IPS-20b (cell line): ENCODE measurements around the gene CGN.
A peak's percentile ranks its signal among the peaks of the same experiment; 100 is the strongest.

ENCODE experiments used
- H3K27ac ChIP-seq: one replicate; pipeline ENCODE4 v1.5.1; 2013; ENCODE audit warnings: low read length
- H3K27me3 ChIP-seq: 2 replicates; pipeline ENCODE4 v1.6.1; 2013; ENCODE audit warnings: mild to moderate bottlenecking, low read length, inconsistent platforms; ENCODE audit not compliant: insufficient read depth
- H3K36me3 ChIP-seq: 2 replicates; pipeline ENCODE4 v1.6.1; 2013; ENCODE audit warnings: low read depth, mild to moderate bottlenecking, inconsistent platforms, low read length, moderate library complexity; ENCODE audit not compliant: insufficient read depth
- H3K4me1 ChIP-seq: 2 replicates; pipeline ENCODE4 v1.6.1; 2013; ENCODE audit warnings: mild to moderate bottlenecking, control low read depth, inconsistent platforms, low read length, moderate library complexity; ENCODE audit not compliant: insufficient read depth
- H3K4me3 ChIP-seq: 2 replicates; pipeline ENCODE4 v1.5.1; 2013; ENCODE audit warnings: mild to moderate bottlenecking, low read length, inconsistent platforms
- H3K9ac ChIP-seq: 2 replicates; pipeline ENCODE4 v1.6.1; 2013; ENCODE audit warnings: low read depth, mild to moderate bottlenecking, inconsistent platforms, low read length, moderate library complexity
- H3K9me3 ChIP-seq: 2 replicates; pipeline ENCODE4 v1.6.1; 2013; ENCODE audit warnings: mild to moderate bottlenecking, low read depth, low read length, inconsistent platforms; ENCODE audit not compliant: insufficient read depth

Gene CGN

DNA sequence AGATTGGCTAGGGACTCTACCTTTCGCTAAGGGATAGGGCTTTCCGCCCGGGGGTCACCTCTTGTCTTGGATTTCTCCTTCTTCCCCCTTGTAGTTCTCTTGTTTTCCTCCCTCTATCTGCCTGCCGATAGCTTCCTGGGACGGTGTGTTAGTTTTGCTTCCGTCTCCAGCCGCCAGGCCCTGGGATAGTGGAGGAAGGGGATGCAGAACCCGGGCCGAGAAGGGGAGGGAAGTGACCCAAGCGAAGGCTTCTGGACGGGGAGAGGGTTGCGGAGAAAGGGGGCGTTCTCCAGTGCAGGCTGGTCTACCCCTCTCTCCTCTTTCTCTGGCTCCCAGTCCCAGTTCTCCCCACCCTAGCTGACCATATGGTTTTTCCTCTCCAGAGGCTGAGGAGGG is 29.8 kb downstream of the CGN start:
- no peaks in the 10 kb centered on the region for H3K9me3 ChIP-seq
- peaks cover 16% of the 10 kb centered on the region; the same call in 1 of the 2 replicates for H3K4me1 ChIP-seq
- H3K4me3 ChIP-seq: peak overlapping the region; percentile 99
- H3K27me3 ChIP-seq: peaks cover 7% of the 10 kb centered on the region; the same call in 1 of the 2 replicates
- H3K36me3 ChIP-seq: peaks cover 23% of the 10 kb centered on the region
- H3K9ac ChIP-seq: peak overlapping the region; percentile 89; the same call in 1 of the 2 replicates
- H3K27ac ChIP-seq: no peak overlapping the region

GRCh38 chr1:151541752-151542151 is 30.6 kb downstream of the CGN start:
- Histone ChIP-seq H3K36me3 (peaks cover 16% of the 10 kb centered on the region), H3K27me3 (peaks cover 7% of the 10 kb centered on the region; the same call in 1 of the 2 replicates), H3K27ac (no peak overlapping the region), H3K4me1 (peaks cover 17% of the 10 kb centered on the region; the same call in 1 of the 2 replicates), H3K9ac (no peak overlapping the region; the same call in 1 of the 2 replicates), H3K4me3 (peak overlapping the region; percentile 99), H3K9me3 (no peaks in the 10 kb centered on the region)

- Histone ChIP-seq H3K9ac (no peak overlapping the region), H3K27me3 (peaks cover 7% of the 10 kb centered on the region; the same call in 1 of the 2 replicates), H3K4me1 (peaks cover 26% of the 10 kb centered on the region), H3K36me3 (peaks cover 6% of the 10 kb centered on the region; the same call in 1 of the 2 replicates), H3K9me3 (no peaks in the 10 kb centered on the region), H3K27ac (no peak overlapping the region), H3K4me3 (no peak overlapping the region)
These were observed 31.5 kb downstream of the CGN start for GRCh38 chr1:151542710-151543129.

DNA sequence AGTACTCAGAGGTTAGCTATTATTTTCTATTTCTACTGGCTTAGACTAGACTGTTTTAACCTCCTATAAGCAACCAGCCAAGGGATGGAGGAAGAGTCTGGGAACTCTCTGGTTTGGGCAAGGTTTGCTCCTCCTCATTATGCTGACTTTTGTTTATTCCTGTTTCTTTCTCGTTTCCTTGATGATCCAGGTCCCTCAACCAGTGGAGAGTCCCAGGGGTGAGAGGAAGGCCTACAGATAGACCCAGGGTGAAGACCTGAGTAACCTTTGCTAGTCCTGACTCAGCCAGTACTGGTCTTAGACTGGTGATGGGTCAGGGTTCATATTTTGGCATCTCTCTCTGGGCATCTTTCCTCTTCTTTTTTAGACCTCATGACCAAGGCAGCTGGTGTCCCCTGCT is 34.4 kb downstream of the CGN start:
- peaks cover 7% of the 10 kb centered on the region; the same call in 1 of the 2 replicates for H3K27me3 ChIP-seq
- no peaks in the 10 kb centered on the region for H3K36me3 ChIP-seq
- no peak overlapping the region for H3K9ac ChIP-seq
- peaks cover 30% of the 10 kb centered on the region for H3K4me1 ChIP-seq
- H3K9me3 ChIP-seq: no peaks in the 10 kb centered on the region
- H3K27ac ChIP-seq: no peak overlapping the region
- no peak overlapping the region for H3K4me3 ChIP-seq

GRCh38 chr1:151546011-151546925 is 35.1 kb downstream of the CGN start:
- Histone ChIP-seq H3K36me3 (no peaks in the 10 kb centered on the region), H3K9ac (no peak overlapping the region; the same call in 1 of the 2 replicates), H3K27ac (no peak overlapping the region), H3K9me3 (no peaks in the 10 kb centered on the region), H3K4me1 (peaks cover 28% of the 10 kb centered on the region), H3K27me3 (peaks cover 6% of the 10 kb centered on the region; the same call in 1 of the 2 replicates), H3K4me3 (no peak overlapping the region)

GRCh38 chr1:151547119-151547899 is 36.1 kb downstream of the CGN start:
- Histone ChIP-seq H3K9me3 (no peaks in the 10 kb centered on the region), H3K9ac (peak overlapping the region; percentile 45; the same call in 1 of the 2 replicates), H3K4me3 (no peak overlapping the region; the same call in 1 of the 2 replicates), H3K27me3 (no peaks in the 10 kb centered on the region), H3K4me1 (peaks cover 22% of the 10 kb centered on the region), H3K27ac (no peak overlapping the region), H3K36me3 (no peaks in the 10 kb centered on the region)

GRCh38 chr1:151547900-151548230 is 36.7 kb downstream of the CGN start:
- Histone ChIP-seq H3K9me3 (no peaks in the 10 kb centered on the region), H3K27ac (no peak overlapping the region), H3K4me3 (no peak overlapping the region), H3K9ac (peak overlapping the region; percentile 45; the same call in 1 of the 2 replicates), H3K36me3 (no peaks in the 10 kb centered on the region), H3K4me1 (peaks cover 22% of the 10 kb centered on the region), H3K27me3 (no peaks in the 10 kb centered on the region)

GRCh38 chr1:151549199-151549598 is 38.0 kb downstream of the CGN start:
- no peak overlapping the region for H3K27ac ChIP-seq
- H3K4me3 ChIP-seq: no peak overlapping the region
- peak overlapping the region; percentile 4; the same call in 1 of the 2 replicates for H3K9ac ChIP-seq
- peaks cover 22% of the 10 kb centered on the region for H3K4me1 ChIP-seq
- no peaks in the 10 kb centered on the region for H3K9me3 ChIP-seq
- H3K36me3 ChIP-seq: no peaks in the 10 kb centered on the region
- no peaks in the 10 kb centered on the region for H3K27me3 ChIP-seq

DNA sequence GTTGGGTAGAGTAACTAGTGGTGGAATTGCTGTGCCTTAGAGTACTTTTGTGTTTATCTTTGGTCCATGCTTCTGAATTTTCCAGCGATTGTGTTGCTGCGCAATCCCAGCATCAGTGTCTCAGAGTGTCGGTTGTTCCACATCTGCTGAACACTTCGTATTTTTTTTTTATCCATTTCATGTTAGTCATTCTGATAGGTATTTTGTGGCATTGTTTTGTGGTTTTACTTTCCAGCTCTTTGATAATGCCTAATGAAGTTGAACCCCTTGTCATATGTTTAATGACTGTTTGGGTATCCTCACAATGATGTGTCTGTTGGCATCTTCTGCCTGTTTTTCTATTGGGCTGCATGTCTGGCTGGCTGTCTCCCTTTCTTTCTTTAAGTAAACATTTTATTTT is 42.5 kb downstream of the CGN start:
- H3K9me3 ChIP-seq: no peaks in the 10 kb centered on the region; the same call in 1 of the 2 replicates
- no peak overlapping the region for H3K27ac ChIP-seq
- H3K36me3 ChIP-seq: no peaks in the 10 kb centered on the region
- H3K4me1 ChIP-seq: peaks cover 7% of the 10 kb centered on the region; the same call in 1 of the 2 replicates
- no peak overlapping the region for H3K9ac ChIP-seq
- H3K27me3 ChIP-seq: no peaks in the 10 kb centered on the region
- no peak overlapping the region for H3K4me3 ChIP-seq

DNA sequence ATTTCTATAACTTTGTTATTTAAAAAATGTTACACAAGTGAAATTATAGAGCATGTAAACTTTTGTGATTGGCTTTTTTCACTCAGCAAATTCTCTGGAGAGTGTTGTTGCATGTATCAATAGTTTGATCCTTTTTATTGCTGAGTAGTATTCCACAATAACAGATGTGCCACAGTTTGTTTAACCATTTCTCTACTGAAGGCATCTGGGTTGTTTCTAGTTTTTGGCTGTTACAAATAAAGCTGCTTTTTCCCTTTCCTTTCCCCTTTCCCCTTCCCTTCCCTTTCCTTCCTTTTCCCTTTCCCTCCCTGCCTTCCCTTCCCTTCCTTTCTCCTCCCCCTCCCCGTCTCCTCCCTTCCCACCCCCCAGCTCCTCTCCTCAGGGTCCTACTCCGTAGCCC is 44.9 kb downstream of the CGN start:
- H3K9me3 ChIP-seq: no peaks in the 10 kb centered on the region; the same call in 1 of the 2 replicates
- no peaks in the 10 kb centered on the region for H3K36me3 ChIP-seq
- H3K27me3 ChIP-seq: no peaks in the 10 kb centered on the region
- H3K27ac ChIP-seq: no peak overlapping the region
- no peak overlapping the region for H3K4me3 ChIP-seq
- no peaks in the 10 kb centered on the region for H3K4me1 ChIP-seq
- no peak overlapping the region for H3K9ac ChIP-seq

- Histone ChIP-seq H3K4me1 (peaks cover 6% of the 10 kb centered on the region; the same call in 1 of the 2 replicates), H3K36me3 (peaks cover 18% of the 10 kb centered on the region), H3K9me3 (no peaks in the 10 kb centered on the region), H3K4me3 (no peak overlapping the region), H3K27me3 (no peaks in the 10 kb centered on the region), H3K27ac (no peak overlapping the region), H3K9ac (no peak overlapping the region)
These were observed 51.5 kb downstream of the CGN start for GRCh38 chr1:151562661-151563060.
